SK-N-SH (cell line): ENCODE results near the gene CCND1. TPM values are rescaled to one million over a fixed set of nuclear protein-coding genes. Genes with fewer than 3 reads are reported as not detected.
A peak's percentile ranks its signal among the peaks of the same experiment; 100 is the strongest.

Source experiments
- CTCF ChIA-PET: fragments of 300-600, 350-600 bp; formaldehyde crosslinking; extraction: SDS; loops from one replicate; lab custom pipeline; 2021; lab: Yijun Ruan, JAX
- POLR2A ChIA-PET: fragments of 350-600 bp; sonication (Branson Sonifier 250); formaldehyde crosslinking; extraction: SDS; loops from one replicate; lab custom pipeline; 2020; ENCODE audit warnings: antibody characterized with exemption, inconsistent platforms; lab: Yijun Ruan, JAX
- DNase-seq: peaks from one replicate; pipeline ENCODE4 v3.0.0; 2012
- H2AFZ ChIP-seq: fragments of 200-600 bp; sonication (generic); 2 replicates; pipeline ENCODE4 v1.8.1; 2016; ENCODE audit warnings: antibody characterized with exemption, mild to moderate bottlenecking, low read depth
- H3F3A ChIP-seq: fragments of 200-600 bp; sonication (generic); replicated peaks from 2 replicates; pipeline ENCODE3; 2016; ENCODE audit warnings: antibody characterized with exemption, mild to moderate bottlenecking; ENCODE audit not compliant: insufficient read depth
- H3K27ac ChIP-seq, 2 experiments: fragments of 200-500 bp in 1 of 2; fragments of 200-600 bp in 1 of 2; sonication (Bioruptor generic) in 1 of 2; sonication (generic), shearing (Covaris generic) in 1 of 2; 2 replicates each; pipeline versions ENCODE4 v1.5.1 to v1.6.1; 2014 to 2016; ENCODE audit warnings: low read depth in 2 of 2, inconsistent platforms in 1 of 2, low read length in 1 of 2, mild to moderate bottlenecking in 1 of 2, mixed read lengths in 1 of 2
- H3K27me3 ChIP-seq: fragments of 200-600 bp; sonication (generic), shearing (Covaris generic); 2 replicates; pipeline ENCODE4 v1.6.1; 2016; ENCODE audit warnings: mixed run types; ENCODE audit not compliant: insufficient read depth
- H3K36me3 ChIP-seq, 2 experiments: fragments of 200-500 bp in 1 of 2; fragments of 200-600 bp in 1 of 2; sonication (Bioruptor generic) in 1 of 2; sonication (generic) in 1 of 2; replicated peaks in 1 of 2; 2 replicates each; pipeline versions ENCODE3 to v1.5.1; 2014 to 2016; ENCODE audit warnings: low read length in 1 of 2, mild to moderate bottlenecking in 1 of 2; ENCODE audit not compliant: insufficient read depth in 2 of 2, control insufficient read depth in 1 of 2
- H3K4me1 ChIP-seq, 2 experiments: fragments of 200-500 bp in 1 of 2; fragments of 200-600 bp in 1 of 2; sonication (Bioruptor generic) in 1 of 2; sonication (generic), shearing (Covaris generic) in 1 of 2; 2 replicates each; pipeline versions ENCODE4 v1.5.1 to v1.6.1; 2014 to 2016; ENCODE audit warnings: low read depth in 1 of 2, low read length in 1 of 2, mixed run types in 1 of 2; ENCODE audit not compliant: insufficient read depth in 2 of 2, control insufficient read depth in 1 of 2
- H3K4me2 ChIP-seq: fragments of 200-600 bp; sonication (generic), shearing (Covaris generic); 2 replicates; pipeline ENCODE4 v1.6.1; 2017; ENCODE audit warnings: mixed run types
- H3K4me3 ChIP-seq, 2 experiments: fragments of 200-500 bp in 1 of 2; fragments of 200-600 bp in 1 of 2; sonication (Bioruptor generic) in 1 of 2; sonication (generic), shearing (Covaris generic) in 1 of 2; 2 replicates each; pipeline versions ENCODE4 v1.5.1 to v1.8.1; 2014 to 2016; ENCODE audit warnings: low read depth in 2 of 2, inconsistent platforms in 1 of 2, low read length in 1 of 2, mild to moderate bottlenecking in 1 of 2, mixed read lengths in 1 of 2, moderate library complexity in 1 of 2
- H3K79me2 ChIP-seq: fragments of 200-600 bp; sonication (generic); 2 replicates; pipeline ENCODE4 v1.8.1; 2017; ENCODE audit warnings: mild to moderate bottlenecking; ENCODE audit not compliant: insufficient read depth
- H3K9ac ChIP-seq: fragments of 200-600 bp; sonication (generic); 2 replicates; pipeline ENCODE4 v1.6.1; 2017; ENCODE audit warnings: mixed run types
- H3K9me2 ChIP-seq: fragments of 200-600 bp; sonication (generic); 2 replicates; pipeline ENCODE4 v1.6.1; 2017; ENCODE audit warnings: mixed run types
- H3K9me3 ChIP-seq: fragments of 200-600 bp; sonication (generic); 2 replicates; pipeline ENCODE4 v1.6.1; 2017; ENCODE audit warnings: mixed run types, mild to moderate bottlenecking, moderate library complexity
- H4K20me1 ChIP-seq: fragments of 200-600 bp; sonication (generic); 2 replicates; pipeline ENCODE4 v1.6.1; 2017; ENCODE audit warnings: mild to moderate bottlenecking, mixed run types; ENCODE audit not compliant: insufficient read depth
- ELF1 ChIP-seq: IDR thresholded peaks from 2 replicates; pipeline ENCODE4 v1.4.0; 2012
- FOSL2 ChIP-seq: IDR thresholded peaks from 2 replicates; pipeline ENCODE4 v1.4.0; 2012; ENCODE audit warnings: low read depth, mild to moderate bottlenecking, moderate library complexity, borderline replicate concordance
- GABPA ChIP-seq: IDR thresholded peaks from 2 replicates; pipeline ENCODE4 v1.4.0; 2012; ENCODE audit warnings: low read depth, mild to moderate bottlenecking
- GATA2 ChIP-seq: sonication (generic); formaldehyde crosslinking; IDR thresholded peaks from 2 replicates; pipeline ENCODE4 v1.5.0; 2020; ENCODE audit warnings: mild to moderate bottlenecking, missing genetic modification reagents
- MAX ChIP-seq: IDR thresholded peaks from 2 replicates; pipeline ENCODE4 v1.4.0; 2012; ENCODE audit warnings: low read depth
- NFIC ChIP-seq: IDR thresholded peaks from 2 replicates; pipeline ENCODE4 v1.4.0; 2012; ENCODE audit warnings: borderline replicate concordance
- RFX5 ChIP-seq: IDR thresholded peaks from 2 replicates; pipeline ENCODE4 v1.6.1; 2012; ENCODE audit warnings: mild to moderate bottlenecking, improper control_type of control experiment, low read length
- RXRA ChIP-seq: IDR thresholded peaks from 2 replicates; pipeline ENCODE4 v1.4.0; 2012; ENCODE audit warnings: low read depth, mild to moderate bottlenecking, borderline replicate concordance
- TAF1 ChIP-seq: IDR thresholded peaks from 2 replicates; pipeline ENCODE4 v1.6.1; 2012; ENCODE audit warnings: low read depth, mild to moderate bottlenecking, low read length, moderate library complexity, borderline replicate concordance
- TCF12 ChIP-seq: IDR thresholded peaks from 2 replicates; pipeline ENCODE4 v1.4.0; 2012
- USF2 ChIP-seq: fragments of 150-350 bp; IDR thresholded peaks from 2 replicates; pipeline ENCODE4 v1.6.1; 2017; ENCODE audit warnings: antibody characterized with exemption, low read length, low read depth, borderline replicate concordance
- YY1 ChIP-seq: IDR thresholded peaks from 2 replicates; pipeline ENCODE4 v1.4.0; 2012; ENCODE audit warnings: low read depth, mild to moderate bottlenecking
- WGBS: methylation state at CpG from one replicate; pipeline ENCODE4 v1.1.6; 2017; ENCODE audit warnings: low lambda C conversion rate; 5-methylcytosine and 5-hydroxymethylcytosine counted together
- polyA plus RNA-seq, 3 experiments: library from polyadenylated mRNA; depleted of rRNA; stranded (reverse); fragments of >200 nt; gene quantifications; 2 replicates each; pipeline ENCODE4 v1.2.3, GENCODE V29; 2012

Gene CCND1
- polyA plus RNA-seq, 1 of the 3 experiments (the other 2 are of a cell fraction) = 242 TPM

- Histone ChIP-seq H3K79me2 (peaks cover 98% of the 10 kb centered on the region), H3K9me3 (no peaks in the 10 kb centered on the region), H3K36me3 (peaks cover 72 to 73% of the 10 kb centered on the region in 2 experiments), H3K4me2 (peak overlapping the region; percentile 97), H3K27ac (peak overlapping the region; percentile 55 to 57), H3K4me3 (peak overlapping the region in 1 of 2 experiments; percentile 96; a peak in 1 of 4 replicates), H3K4me1 (peaks cover 44 to 50% of the 10 kb centered on the region in 2 experiments; a peak in 2 of 4 replicates), H3K9me2 (no peaks in the 10 kb centered on the region), H3F3A (peaks cover 61% of the 10 kb centered on the region), H2AFZ (no peak overlapping the region), H3K9ac (peak overlapping the region; percentile 100), H4K20me1 (peaks cover 91% of the 10 kb centered on the region), H3K27me3 (no peaks in the 10 kb centered on the region)
- ChIA-PET POLR2A (interaction anchor here (0.8 to 4.9 kb wide), 5 partner anchors 8 to 545 kb away, joined by 3 to 27 read pairs (median 3); partner anchors contain the start of gene LTO1), CTCF (interaction anchor here (0.5 to 11.0 kb wide), 13 partner anchors 10 to 543 kb away, joined by 3 to 403 read pairs (median 17); partner anchors contain the start of gene LTO1)
- DNase-seq = no peak
- WGBS = 82% methylated on average over 24 of the region's 30 CpGs
- TF ChIP-seq USF2 (no peak), FOSL2 (no peak), GATA2 (no peak), MAX (no peak), TCF12 (no peak), TAF1 (no peak), RFX5 (no peak), GABPA (no peak)
Measured at GRCh38 chr11:69645801-69646492, 5.0 kb downstream of the CCND1 start.

- peaks cover 80 to 81% of the 10 kb centered on the region in 2 experiments for H3K36me3 ChIP-seq
- H3K27me3 ChIP-seq = no peaks in the 10 kb centered on the region
Measured at GRCh38 chr11:69646493-69647389, 5.8 kb downstream of the CCND1 start.

More at GRCh38 chr11:69646493-69647389, 5.8 kb downstream of the CCND1 start:
- H3K4me1 ChIP-seq = peaks cover 44 to 58% of the 10 kb centered on the region in 2 experiments; a peak in 2 of 4 replicates
- H3K79me2 ChIP-seq = peaks cover 96% of the 10 kb centered on the region
- peak overlapping the region; percentile 100; the same call in 1 of the 2 replicates for H3K9ac ChIP-seq
- H4K20me1 ChIP-seq = peaks cover 93% of the 10 kb centered on the region
- CTCF ChIA-PET = interaction anchor here (0.5 to 11.0 kb wide), 8 partner anchors 9 to 544 kb away, joined by 3 to 403 read pairs (median 26); no protein-coding TSS in a partner anchor
- peak overlapping the region; percentile 55 to 57 for H3K27ac ChIP-seq
- H3K4me2 ChIP-seq = peak overlapping the region; percentile 97
- no peak for TF ChIP-seq NFIC
- TF ChIP-seq GABPA = no peak
- TF ChIP-seq ELF1 = 0 out of 2 replicates have a peak, but pooled peaks have one; percentile 15
- no peak for TF ChIP-seq TAF1
- no peak for TF ChIP-seq RXRA
- TF ChIP-seq MAX = no peak
- TF ChIP-seq YY1 = no peak
- H3K9me3 ChIP-seq = no peaks in the 10 kb centered on the region
- H3K4me3 ChIP-seq = peak overlapping the region in 1 of 2 experiments; percentile 96; a peak in 1 of 4 replicates
- 64% methylated on average over 16 of the region's 32 CpGs for WGBS
- POLR2A ChIA-PET = interaction anchor here (1.4 to 4.9 kb wide), 2 partner anchors 9 to 541 kb away, joined by 3 to 27 read pairs; no protein-coding TSS in a partner anchor
- DNase-seq = peak; percentile 61
- peaks cover 65% of the 10 kb centered on the region for H3F3A ChIP-seq
- no peak overlapping the region for H2AFZ ChIP-seq
- no peaks in the 10 kb centered on the region for H3K9me2 ChIP-seq
